NCI-H510A treated with DMSO at 0.1 percent for 48 hours (cell line): Measurements from ENCODE around the gene STAT3.
A peak's percentile ranks its signal among the peaks of the same experiment; 100 is the strongest.
"Not testable (repeated sequence)": the region's sequence is repeated elsewhere in the genome, so short reads cannot be mapped to it uniquely, and the experiment has no call there.

Experiments used
- DNase-seq: peaks from one replicate; lab custom pipeline; 2025; lab: John Stamatoyannopoulos, UW

STAT3 gene

GRCh38 chr17:42277342-42277712, 110.9 kb downstream of the STAT3 start:
- no peak for DNase-seq

- no peak for DNase-seq
These were observed 111.5 kb downstream of the STAT3 start for GRCh38 chr17:42276609-42277341.

- peak; percentile 43 for DNase-seq
These were observed 112.0 kb downstream of the STAT3 start, which contains the start of gene STAT5B for GRCh38 chr17:42276359-42276608. Gene STAT5B (minus strand): TSS chr17:42276391. CDS start chr17:42232127, 44,264 bp downstream.

GRCh38 chr17:42275527-42276358, 112.5 kb downstream of the STAT3 start:
- DNase-seq, result no peak

- DNase-seq, result no peak
These were observed 113.3 kb downstream of the STAT3 start for GRCh38 chr17:42274812-42275526.

- DNase-seq, result no peak
These were observed 114.0 kb downstream of the STAT3 start for GRCh38 chr17:42274253-42274542.

GRCh38 chr17:42273474-42274252, 114.6 kb downstream of the STAT3 start:
- DNase-seq, result no peak

GRCh38 chr17:42272162-42272907, 115.9 kb downstream of the STAT3 start:
- no peak for DNase-seq

- DNase-seq, result no peak
These were observed 116.5 kb downstream of the STAT3 start for GRCh38 chr17:42271779-42272035.

GRCh38 chr17:42271006-42271778, 117.0 kb downstream of the STAT3 start:
- no peak for DNase-seq

- no peak for DNase-seq
These were observed 117.6 kb downstream of the STAT3 start for GRCh38 chr17:42270596-42270995.

GRCh38 chr17:42270170-42270535, 118.1 kb downstream of the STAT3 start:
- no peak for DNase-seq

GRCh38 chr17:42268236-42268635, 120.0 kb downstream of the STAT3 start:
- no peak for DNase-seq

- DNase-seq, result no peak
These were observed 121.1 kb downstream of the STAT3 start for GRCh38 chr17:42266918-42267766.

- no peak for DNase-seq
These were observed 121.8 kb downstream of the STAT3 start for GRCh38 chr17:42266462-42266861.

GRCh38 chr17:42264366-42264765, 123.9 kb downstream of the STAT3 start:
- not testable (repeated sequence) for DNase-seq
